Smooth muscle cell (in vitro differentiated cells): Measurements from ENCODE around the gene RASGRP1. TPM values are rescaled to one million over a fixed set of nuclear protein-coding genes. Genes with fewer than 3 reads are reported as not detected.
A peak's percentile ranks its signal among the peaks of the same experiment; 100 is the strongest.

ENCODE experiments used
- DNase-seq: peaks from one replicate; lab custom pipeline; 2025; ENCODE audit not compliant: unreplicated experiment; lab: John Stamatoyannopoulos, UW
- H2AFZ ChIP-seq: fragments of 200-600 bp; sonication (generic); 2 replicates; pipeline ENCODE4 v1.6.0; 2016; ENCODE audit warnings: antibody characterized with exemption, low read depth, mild to moderate bottlenecking
- H3F3A ChIP-seq: fragments of 200-600 bp; sonication (generic); 2 replicates; pipeline ENCODE4 v1.6.0; 2017; ENCODE audit warnings: antibody characterized with exemption, low read depth
- H3K27ac ChIP-seq: fragments of 200-600 bp; sonication (generic); 2 replicates; pipeline ENCODE4 v1.5.1; 2016; ENCODE audit warnings: low read depth, mild to moderate bottlenecking
- H3K27me3 ChIP-seq: fragments of 200-600 bp; sonication (generic); 2 replicates; pipeline ENCODE4 v1.6.1; 2016; ENCODE audit warnings: low read depth, mild to moderate bottlenecking
- H3K36me3 ChIP-seq: fragments of 200-600 bp; sonication (generic); 2 replicates; pipeline ENCODE4 v1.5.1; 2016; ENCODE audit warnings: low read depth
- H3K4me1 ChIP-seq: fragments of 200-600 bp; sonication (generic); 2 replicates; pipeline ENCODE4 v1.5.1; 2016; ENCODE audit warnings: low read depth
- H3K4me2 ChIP-seq: fragments of 200-600 bp; sonication (generic); 2 replicates; pipeline ENCODE4 v1.6.0; 2016; ENCODE audit warnings: mild to moderate bottlenecking
- H3K4me3 ChIP-seq: fragments of 200-600 bp; sonication (generic); 2 replicates; pipeline ENCODE4 v1.5.1; 2016; ENCODE audit warnings: mild to moderate bottlenecking
- H3K79me2 ChIP-seq: fragments of 200-600 bp; sonication (generic); 2 replicates; pipeline ENCODE4 v1.6.0; 2016; ENCODE audit warnings: low read depth, mild to moderate bottlenecking
- H3K9ac ChIP-seq: fragments of 200-600 bp; sonication (generic); 2 replicates; pipeline ENCODE4 v1.6.0; 2016; ENCODE audit warnings: low read depth
- H3K9me3 ChIP-seq: fragments of 200-600 bp; sonication (generic); replicated peaks from 2 replicates; pipeline ENCODE4 v1.5.1; 2016; ENCODE audit warnings: low read depth
- H4K20me1 ChIP-seq: fragments of 200-600 bp; sonication (generic); 2 replicates; pipeline ENCODE4 v1.6.0; 2016; ENCODE audit warnings: low read depth
- WGBS: methylation state at CpG from one replicate; pipeline ENCODE4 v1.1.7; 2016; ENCODE audit warnings: low lambda C conversion rate; 5-methylcytosine and 5-hydroxymethylcytosine counted together
- polyA plus RNA-seq: library from polyadenylated mRNA; unstranded; fragments of >200 nt; fragmentation: Nextera tagmentation; extraction: Ambion mirVana; gene quantifications from 2 replicates; pipeline ENCODE4 v1.2.1, GENCODE V29; 2016
- total RNA-seq: library from RNA; depleted of rRNA; stranded (reverse); fragments of >200 nt; gene quantifications from 2 replicates; pipeline ENCODE4 v1.2.3, GENCODE V29; 2014
- TF ChIP-seq, protein P1 (sequence below): fragments of 200-600 bp; sonication (generic); IDR thresholded peaks from 2 replicates; pipeline ENCODE4 v1.5.1; 2017; ENCODE audit warnings: borderline replicate concordance, mild to moderate bottlenecking, antibody characterized with exemption; ENCODE audit not compliant: insufficient read depth, poor library complexity, severe bottlenecking

The RASGRP1 gene
- total and polyA plus RNA-seq, 2 experiments from 2014 or later = 0.97 to 10.0 TPM

DNA sequence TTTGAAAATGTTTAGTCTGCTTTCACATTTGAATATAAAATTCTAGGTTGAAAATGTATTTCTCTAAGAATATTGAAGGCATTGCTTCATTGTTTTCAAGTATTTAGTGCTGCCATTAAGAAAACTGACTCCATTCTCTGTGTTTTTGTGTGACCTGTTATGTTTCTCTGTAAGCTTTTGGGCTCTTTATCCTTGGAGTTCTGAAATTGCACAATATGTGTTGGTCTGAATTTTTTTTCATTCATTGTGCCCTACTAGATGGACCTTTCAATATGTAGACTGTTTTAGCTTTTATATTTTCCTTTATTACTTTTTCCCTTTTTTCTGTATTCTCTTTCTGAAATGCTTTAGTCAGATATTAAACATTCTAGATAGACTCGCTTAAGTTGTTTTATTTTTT is 88.5 kb downstream of the RASGRP1 start:
- Histone ChIP-seq H3K36me3 (peaks cover 3% of the 10 kb centered on the region), H3F3A (no peaks in the 10 kb centered on the region), H2AFZ (no peak overlapping the region), H3K4me3 (no peak overlapping the region), H3K27ac (no peak overlapping the region), H3K4me2 (no peak overlapping the region), H3K27me3 (no peaks in the 10 kb centered on the region), H3K9ac (no peak overlapping the region), H3K79me2 (no peaks in the 10 kb centered on the region), H4K20me1 (no peaks in the 10 kb centered on the region), H3K4me1 (no peaks in the 10 kb centered on the region), H3K9me3 (no peaks in the 10 kb centered on the region)
- WGBS = 97% methylated on average over 1 of the region's 1 CpG
- TF ChIP-seq, protein P1, sequence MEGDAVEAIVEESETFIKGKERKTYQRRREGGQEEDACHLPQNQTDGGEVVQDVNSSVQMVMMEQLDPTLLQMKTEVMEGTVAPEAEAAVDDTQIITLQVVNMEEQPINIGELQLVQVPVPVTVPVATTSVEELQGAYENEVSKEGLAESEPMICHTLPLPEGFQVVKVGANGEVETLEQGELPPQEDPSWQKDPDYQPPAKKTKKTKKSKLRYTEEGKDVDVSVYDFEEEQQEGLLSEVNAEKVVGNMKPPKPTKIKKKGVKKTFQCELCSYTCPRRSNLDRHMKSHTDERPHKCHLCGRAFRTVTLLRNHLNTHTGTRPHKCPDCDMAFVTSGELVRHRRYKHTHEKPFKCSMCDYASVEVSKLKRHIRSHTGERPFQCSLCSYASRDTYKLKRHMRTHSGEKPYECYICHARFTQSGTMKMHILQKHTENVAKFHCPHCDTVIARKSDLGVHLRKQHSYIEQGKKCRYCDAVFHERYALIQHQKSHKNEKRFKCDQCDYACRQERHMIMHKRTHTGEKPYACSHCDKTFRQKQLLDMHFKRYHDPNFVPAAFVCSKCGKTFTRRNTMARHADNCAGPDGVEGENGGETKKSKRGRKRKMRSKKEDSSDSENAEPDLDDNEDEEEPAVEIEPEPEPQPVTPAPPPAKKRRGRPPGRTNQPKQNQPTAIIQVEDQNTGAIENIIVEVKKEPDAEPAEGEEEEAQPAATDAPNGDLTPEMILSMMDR = no peak
- no peak for DNase-seq

DNA sequence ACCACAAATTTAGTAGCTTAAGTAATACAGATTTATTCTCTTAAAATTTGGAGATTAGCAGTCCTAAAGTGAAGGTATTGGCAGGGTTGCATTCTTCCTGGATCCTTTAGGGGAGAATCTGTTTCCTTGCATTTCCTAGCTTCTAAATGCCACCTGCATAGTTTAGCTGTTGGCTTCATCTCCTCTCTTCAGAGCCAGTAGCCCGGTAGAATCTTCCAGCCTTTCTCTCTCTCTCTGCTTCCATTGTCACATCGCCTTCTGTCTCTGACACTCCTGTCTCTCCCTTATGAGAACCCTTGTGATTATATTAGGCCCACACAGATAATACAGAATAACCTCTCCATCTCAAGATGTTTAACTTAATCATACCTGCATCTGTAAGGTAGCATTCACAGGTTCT is 89.3 kb downstream of the RASGRP1 start:
- no peak overlapping the region for H3K4me3 ChIP-seq
- H3K9ac ChIP-seq = no peak overlapping the region
- H3K9me3 ChIP-seq = no peaks in the 10 kb centered on the region
- no peak for DNase-seq
- H3K36me3 ChIP-seq = peaks cover 3% of the 10 kb centered on the region
- TF ChIP-seq, protein P1 = no peak
- H3K27ac ChIP-seq = no peak overlapping the region
- no peaks in the 10 kb centered on the region for H3K79me2 ChIP-seq
- no peak overlapping the region for H3K4me2 ChIP-seq
- H3K4me1 ChIP-seq = no peaks in the 10 kb centered on the region
- WGBS = 98% methylated on average over 2 of the region's 2 CpGs
- H3K27me3 ChIP-seq = no peaks in the 10 kb centered on the region
- no peaks in the 10 kb centered on the region for H4K20me1 ChIP-seq
- H2AFZ ChIP-seq = no peak overlapping the region
- no peaks in the 10 kb centered on the region for H3F3A ChIP-seq

DNA sequence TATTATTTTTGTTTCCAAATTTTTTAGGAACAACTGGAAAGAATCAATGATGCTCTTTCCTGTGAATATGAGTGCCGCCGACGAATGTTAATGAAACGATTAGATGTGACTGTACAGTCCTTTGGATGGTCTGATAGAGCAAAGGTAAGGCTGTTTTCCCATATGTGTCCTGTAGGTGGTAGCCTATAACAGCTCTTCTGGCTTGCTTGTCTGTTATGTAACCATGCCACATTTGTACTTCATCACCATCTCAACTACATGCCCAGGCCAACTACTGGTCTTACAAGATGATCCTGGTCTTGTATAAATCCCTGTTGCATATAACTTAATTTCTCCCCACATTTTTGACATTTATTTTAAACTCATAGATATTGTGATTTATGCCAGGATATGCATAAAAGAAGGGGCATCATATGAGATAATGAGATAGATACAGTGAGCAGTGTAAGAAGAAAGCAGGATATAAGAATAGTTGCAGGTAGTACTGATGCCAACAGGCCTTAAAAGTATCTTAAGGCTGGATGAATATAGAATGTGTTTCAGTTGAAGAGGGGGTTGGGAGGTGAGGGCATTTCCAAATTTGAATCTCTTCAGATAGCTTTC is 90.4 kb downstream of the RASGRP1 start:
- TF ChIP-seq, protein P1 = peak; percentile 59
- Histone ChIP-seq H3K79me2 (no peaks in the 10 kb centered on the region), H4K20me1 (no peaks in the 10 kb centered on the region), H3F3A (no peaks in the 10 kb centered on the region), H3K9ac (no peak overlapping the region), H3K9me3 (no peaks in the 10 kb centered on the region), H2AFZ (no peak overlapping the region), H3K4me3 (no peak overlapping the region), H3K27ac (no peak overlapping the region), H3K4me2 (no peak overlapping the region), H3K27me3 (no peaks in the 10 kb centered on the region), H3K36me3 (peaks cover 3% of the 10 kb centered on the region), H3K4me1 (no peaks in the 10 kb centered on the region)
- WGBS = 88% methylated on average over 4 of the region's 4 CpGs
- no peak for DNase-seq

DNA sequence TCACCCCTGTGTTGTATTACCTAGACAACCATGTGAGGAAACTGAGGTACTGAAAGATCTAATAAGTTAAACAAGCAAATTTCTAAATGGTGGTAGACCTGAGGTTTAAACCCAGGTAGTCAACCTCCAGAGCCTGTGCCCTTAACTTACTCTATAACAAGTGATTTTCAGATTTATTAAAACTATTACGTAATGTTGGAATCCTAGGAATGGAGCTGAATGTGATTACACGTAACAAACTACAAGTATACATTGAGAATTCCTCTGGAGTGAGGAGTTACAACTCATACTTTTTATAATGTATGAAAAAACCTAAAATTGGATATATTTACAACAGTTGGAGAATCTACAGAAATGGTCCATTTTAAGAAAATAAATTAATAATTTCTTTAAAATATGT is 92.6 kb downstream of the RASGRP1 start:
- no peaks in the 10 kb centered on the region for H3K27me3 ChIP-seq
- no peaks in the 10 kb centered on the region for H3K79me2 ChIP-seq
- H3K36me3 ChIP-seq = peaks cover 3% of the 10 kb centered on the region
- H3F3A ChIP-seq = no peaks in the 10 kb centered on the region
- H3K4me1 ChIP-seq = no peaks in the 10 kb centered on the region
- H2AFZ ChIP-seq = no peak overlapping the region
- 90% methylated on average over 2 of the region's 2 CpGs for WGBS
- no peaks in the 10 kb centered on the region for H4K20me1 ChIP-seq
- no peak for DNase-seq
- H3K4me2 ChIP-seq = no peak overlapping the region
- no peak overlapping the region for H3K9ac ChIP-seq
- no peak overlapping the region for H3K27ac ChIP-seq
- H3K4me3 ChIP-seq = no peak overlapping the region
- no peaks in the 10 kb centered on the region for H3K9me3 ChIP-seq
- TF ChIP-seq, protein P1 = no peak
